Subcutaneous abdominal adipose tissue (tissue), 5 donors: ENCODE data around the gene TNFAIP3.

Experiments used
- H3K27ac ChIP-seq: one replicate; pipeline ENCODE4 v1.7.0; 2013; ENCODE audit warnings: low read depth, mild to moderate bottlenecking, inconsistent platforms, low read length, moderate library complexity
- H3K27me3 ChIP-seq, 5 donors: one replicate each; pipeline ENCODE4 v1.7.0; 2013; ENCODE audit warnings: low read length in 5 of 5, inconsistent platforms in 1 of 5; ENCODE audit not compliant: control insufficient read depth in 5 of 5, insufficient read depth in 4 of 5
- H3K36me3 ChIP-seq, 5 donors: one replicate each; pipeline ENCODE4 v1.7.0; 2013; ENCODE audit warnings: low read length in 5 of 5; ENCODE audit not compliant: control insufficient read depth in 5 of 5, insufficient read depth in 5 of 5
- H3K4me1 ChIP-seq, 5 donors: one replicate each; pipeline ENCODE4 v1.7.0; 2013; ENCODE audit warnings: low read length in 5 of 5, mild to moderate bottlenecking in 3 of 5, moderate library complexity in 1 of 5; ENCODE audit not compliant: control insufficient read depth in 5 of 5, insufficient read depth in 5 of 5
- H3K4me3 ChIP-seq, 5 donors: one replicate each; pipeline ENCODE4 v1.7.0; 2013; ENCODE audit warnings: low read length in 5 of 5, low read depth in 1 of 5
- H3K9ac ChIP-seq, 5 donors: one replicate each; pipeline ENCODE4 v1.7.0; 2013; ENCODE audit warnings: low read length in 5 of 5, mild to moderate bottlenecking in 4 of 5, moderate library complexity in 3 of 5
- H3K9me3 ChIP-seq, 5 donors: one replicate each; pipeline ENCODE4 v1.7.0; 2013; ENCODE audit warnings: low read length in 5 of 5; ENCODE audit not compliant: control insufficient read depth in 5 of 5
- donor health status: healthy.
- donor health status: healthy.
- donor health status: healthy.
- donor health status: healthy.
- donor health status: healthy.

The TNFAIP3 gene

DNA sequence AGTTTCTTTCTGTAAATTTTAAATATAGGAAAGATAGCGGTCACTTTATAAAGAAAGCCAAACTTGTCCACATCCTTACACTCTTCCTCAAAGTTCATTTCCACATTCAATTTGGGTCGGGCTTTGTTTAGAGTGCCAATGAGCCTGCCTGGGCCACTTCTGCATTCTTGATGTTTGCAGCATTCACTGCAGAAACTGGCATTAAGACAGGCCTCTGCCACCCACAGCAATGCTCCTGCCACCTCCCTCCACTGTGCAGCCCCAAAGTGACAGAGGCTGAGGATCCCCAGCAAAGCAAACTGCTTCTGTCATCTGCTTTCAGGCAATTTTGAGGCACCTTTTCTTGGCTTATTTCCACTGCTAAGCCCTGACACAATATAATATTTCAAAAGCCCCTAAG lies 61.2 kb downstream of the TNFAIP3 start:
- Histone ChIP-seq H3K27ac (peak overlapping the region; percentile 54), H3K27me3 (no peaks in the 10 kb centered on the region), H3K9ac (peak overlapping the region in 1 of 5 donors; percentile 7), H3K36me3 (no peaks in the 10 kb centered on the region), H3K4me3 (no peak overlapping the region), H3K4me1 (peaks cover 0 to 38% (median 36%) of the 10 kb centered on the region in 5 donors), H3K9me3 (no peaks in the 10 kb centered on the region)

DNA sequence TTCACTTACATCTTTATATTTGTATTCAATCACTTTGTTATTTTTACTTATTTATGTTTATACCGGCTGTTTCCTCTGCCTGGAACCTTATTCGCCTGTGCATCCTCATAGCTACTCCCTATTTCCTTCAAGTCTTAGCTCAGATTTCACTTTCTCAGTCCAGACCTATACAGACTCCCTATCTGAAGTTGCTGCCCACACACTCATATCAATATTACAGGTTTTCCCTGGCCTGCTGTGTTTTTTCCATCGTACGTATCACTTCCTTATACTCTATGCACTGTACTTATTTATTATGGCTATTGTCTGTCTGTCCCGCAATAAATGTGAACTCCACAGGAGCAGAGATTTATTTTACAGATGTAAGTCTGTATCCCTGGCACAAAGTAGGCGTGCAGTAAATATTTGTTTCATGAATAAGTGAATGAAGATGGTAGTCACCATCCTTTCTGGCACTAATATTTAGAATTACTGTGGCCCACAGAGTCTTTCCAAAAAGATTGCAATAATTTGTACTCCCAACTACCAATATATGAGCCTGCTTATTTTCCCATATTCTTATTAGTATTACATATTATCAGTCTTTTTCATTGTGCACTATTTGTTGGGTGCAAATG lies 64.9 kb downstream of the TNFAIP3 start:
- no peaks in the 10 kb centered on the region for H3K36me3 ChIP-seq
- H3K9me3 ChIP-seq, result no peaks in the 10 kb centered on the region
- no peak overlapping the region for H3K4me3 ChIP-seq
- no peak overlapping the region for H3K27ac ChIP-seq
- H3K4me1 ChIP-seq, result peaks cover 0 to 22% (median 18%) of the 10 kb centered on the region in 5 donors
- H3K9ac ChIP-seq, result no peak overlapping the region
- H3K27me3 ChIP-seq, result no peaks in the 10 kb centered on the region
